HG02759 (cell line): ENCODE measurements around the gene SEPTIN12.

Experiments used
- ATAC-seq: cut with Tn5 transposase; IDR thresholded peaks from one replicate; pipeline ENCODE4 v1.9.1; 2021; ENCODE audit warnings: mild to moderate bottlenecking, moderate library complexity; ENCODE audit not compliant: unreplicated experiment

Gene SEPTIN12

DNA sequence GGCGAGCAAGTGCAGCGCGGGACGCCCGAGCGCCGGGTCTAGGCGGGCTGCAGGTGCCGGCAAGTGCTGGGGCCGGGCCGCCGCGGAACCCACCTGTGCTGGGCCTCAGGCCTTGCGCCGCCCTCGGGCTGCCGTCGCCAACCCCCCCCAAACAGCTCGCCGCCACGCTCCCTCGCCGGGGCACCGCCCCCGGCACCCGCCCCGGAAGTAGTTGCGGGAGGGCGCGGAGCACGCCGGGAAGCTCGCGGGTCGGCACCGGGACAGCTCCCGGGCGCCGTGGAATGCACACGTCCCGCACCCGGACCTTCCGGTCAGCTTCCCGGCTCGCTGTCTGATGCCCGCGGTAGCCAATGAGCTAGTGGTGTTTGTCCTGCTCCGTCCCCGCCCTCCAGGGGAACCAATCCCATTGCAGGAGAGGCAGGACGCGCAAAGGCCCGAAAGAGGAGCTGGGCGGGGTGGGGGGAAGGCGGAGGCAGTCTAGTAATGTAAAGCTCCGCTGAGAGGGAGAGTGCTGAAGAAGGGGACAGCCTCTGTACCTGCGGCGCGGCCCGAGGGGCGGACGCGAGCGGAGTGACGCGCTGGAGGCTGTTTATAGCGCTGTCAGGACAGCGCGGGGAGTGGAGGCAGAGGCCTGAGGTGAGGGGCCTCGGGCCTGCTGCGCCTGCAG is 53.9 kb downstream of the SEPTIN12 start, which contains the start of the genes ANKS3 and DNAAF8:
ANKS3 (minus strand) TSS at position 209 of the 667 bp plus-strand sequence. CDS start 4,122 bp downstream, outside the sequence.
DNAAF8 (plus strand) TSS at position 475 of the 667 bp plus-strand sequence. CDS start 1,978 bp downstream, outside the sequence.
- peak; percentile 80 for ATAC-seq

DNA sequence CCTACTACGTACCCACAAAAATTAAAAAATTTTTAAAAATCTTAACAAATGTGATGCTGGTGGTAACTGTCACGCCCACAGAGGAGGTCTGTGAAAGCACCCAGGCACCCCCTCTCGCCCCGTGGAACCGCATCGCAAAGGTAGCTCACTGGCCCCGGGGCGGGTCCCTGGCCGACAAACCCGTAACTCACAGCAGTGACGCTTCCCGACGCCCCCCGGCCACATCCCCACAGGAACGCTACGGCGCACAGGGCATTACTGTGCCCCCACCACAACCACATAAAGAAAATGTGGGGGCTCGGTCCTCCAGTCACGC is 54.4 kb downstream of the SEPTIN12 start:
- no peak for ATAC-seq

DNA sequence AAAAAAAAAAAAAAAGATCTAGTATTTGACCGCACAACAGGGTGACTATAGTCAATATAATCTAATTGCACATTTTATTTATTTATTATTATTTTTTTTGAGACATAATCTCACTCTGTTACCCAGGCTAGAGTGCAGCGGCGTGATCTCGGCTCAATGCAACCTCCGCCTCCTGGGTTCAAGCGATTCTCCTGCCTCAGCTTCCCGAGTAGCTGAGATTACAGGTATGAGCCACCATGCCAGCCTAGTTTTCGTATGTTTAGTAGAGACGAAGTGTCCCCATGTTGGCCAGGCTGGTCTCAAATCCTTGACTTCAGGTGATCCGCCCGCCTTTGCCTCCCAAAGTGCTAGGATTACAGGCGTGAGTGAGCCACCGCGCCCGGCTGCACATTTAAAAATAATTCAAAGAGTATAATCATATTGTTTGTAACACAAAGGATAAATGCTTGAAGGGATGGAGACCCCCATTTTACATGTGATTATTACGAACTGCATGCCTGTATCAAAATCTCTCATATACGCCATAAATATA is 54.9 kb downstream of the SEPTIN12 start:
- no peak for ATAC-seq

DNA sequence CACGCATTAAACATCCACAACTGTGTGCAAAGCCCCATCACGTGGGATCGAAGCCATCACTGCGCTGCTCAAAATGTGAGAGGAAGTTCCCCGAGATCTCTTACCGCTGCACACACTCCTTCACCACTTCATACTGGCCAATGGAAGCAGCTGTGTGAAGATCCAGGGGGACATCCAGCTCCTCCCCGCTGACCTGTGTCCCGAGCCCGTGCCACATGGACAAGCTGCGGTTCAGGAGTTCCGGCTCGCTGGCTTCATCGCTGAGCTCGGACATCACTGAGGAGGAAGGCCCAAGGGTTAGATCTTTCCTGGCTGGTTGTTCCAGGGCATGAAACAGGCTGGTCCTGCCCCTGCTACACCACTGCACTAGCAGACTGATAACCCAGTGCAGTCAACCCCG is 58.3 kb downstream of the SEPTIN12 start:
- ATAC-seq, result no peak

DNA sequence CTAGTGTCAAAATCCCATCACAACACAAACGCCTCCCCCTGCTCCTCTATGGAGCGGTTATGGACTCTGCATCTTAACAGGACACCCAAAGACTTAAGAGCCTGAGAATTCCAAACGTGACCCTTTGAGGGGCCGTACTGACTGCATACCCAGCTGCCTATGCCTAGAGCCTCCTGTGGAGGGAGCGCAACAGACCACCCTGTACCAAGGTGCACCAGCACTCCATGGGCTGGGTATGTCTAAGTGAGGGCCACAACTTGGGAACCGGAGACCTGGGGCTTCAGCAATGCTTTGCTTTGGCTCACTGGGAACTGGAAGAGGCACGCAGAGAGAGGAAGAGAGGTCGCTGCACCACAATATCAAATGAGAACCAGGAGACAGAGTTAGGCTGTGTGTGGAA is 59.5 kb downstream of the SEPTIN12 start:
- ATAC-seq, result no peak
